Ureter (tissue), 1 donor: Measurements from ENCODE around the gene ARHGAP42. TPM values are rescaled to one million over a fixed set of nuclear protein-coding genes. Genes with fewer than 3 reads are reported as not detected.

Experiments used
- DNase-seq: peaks from one replicate; pipeline ENCODE4 v3.0.0-alpha.2; 2020; ENCODE audit warnings: low spot score
- total RNA-seq: library from RNA; stranded (reverse); gene quantifications from one replicate; pipeline ENCODE4 v1.2.4, GENCODE V29; 2023
- donor health status: DM: yes; HTN: yes; CAD: no.

ARHGAP42 gene
- total RNA-seq, 1 donor from 2014 or later, result 32.6 TPM

DNA sequence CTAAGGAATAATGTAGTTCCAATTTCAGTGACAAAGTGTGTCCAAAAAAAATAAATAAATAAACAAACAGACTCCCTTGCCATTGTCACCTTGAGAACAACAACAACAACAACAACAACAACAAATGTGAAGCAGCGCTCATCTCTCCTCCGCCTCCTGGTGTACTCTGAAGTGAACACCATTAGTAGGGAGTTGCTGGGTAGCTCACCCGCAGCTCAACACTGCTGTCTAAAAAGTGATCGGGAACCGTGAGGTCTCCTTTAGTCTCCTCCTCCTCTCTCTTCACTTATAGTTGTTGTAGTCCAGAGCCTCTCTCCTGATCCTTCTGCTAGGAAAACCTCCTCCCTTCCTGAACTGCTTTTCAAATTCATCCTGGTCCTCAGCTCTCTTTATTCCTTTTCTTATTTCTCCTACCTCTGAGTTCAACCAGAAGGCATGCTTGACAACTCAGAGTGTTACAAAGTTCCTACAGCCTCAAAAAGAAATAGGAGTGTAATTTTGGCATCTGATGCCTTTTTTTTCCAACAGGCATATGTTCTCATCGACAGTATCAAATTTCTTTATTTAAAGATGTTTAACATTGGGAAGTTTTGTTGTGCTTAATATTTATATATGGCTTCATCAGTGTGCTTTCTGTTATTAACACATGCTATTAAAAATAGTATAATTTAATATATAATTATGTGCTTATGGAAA lies 227.5 kb downstream of the ARHGAP42 start:
- DNase-seq, result no peak

DNA sequence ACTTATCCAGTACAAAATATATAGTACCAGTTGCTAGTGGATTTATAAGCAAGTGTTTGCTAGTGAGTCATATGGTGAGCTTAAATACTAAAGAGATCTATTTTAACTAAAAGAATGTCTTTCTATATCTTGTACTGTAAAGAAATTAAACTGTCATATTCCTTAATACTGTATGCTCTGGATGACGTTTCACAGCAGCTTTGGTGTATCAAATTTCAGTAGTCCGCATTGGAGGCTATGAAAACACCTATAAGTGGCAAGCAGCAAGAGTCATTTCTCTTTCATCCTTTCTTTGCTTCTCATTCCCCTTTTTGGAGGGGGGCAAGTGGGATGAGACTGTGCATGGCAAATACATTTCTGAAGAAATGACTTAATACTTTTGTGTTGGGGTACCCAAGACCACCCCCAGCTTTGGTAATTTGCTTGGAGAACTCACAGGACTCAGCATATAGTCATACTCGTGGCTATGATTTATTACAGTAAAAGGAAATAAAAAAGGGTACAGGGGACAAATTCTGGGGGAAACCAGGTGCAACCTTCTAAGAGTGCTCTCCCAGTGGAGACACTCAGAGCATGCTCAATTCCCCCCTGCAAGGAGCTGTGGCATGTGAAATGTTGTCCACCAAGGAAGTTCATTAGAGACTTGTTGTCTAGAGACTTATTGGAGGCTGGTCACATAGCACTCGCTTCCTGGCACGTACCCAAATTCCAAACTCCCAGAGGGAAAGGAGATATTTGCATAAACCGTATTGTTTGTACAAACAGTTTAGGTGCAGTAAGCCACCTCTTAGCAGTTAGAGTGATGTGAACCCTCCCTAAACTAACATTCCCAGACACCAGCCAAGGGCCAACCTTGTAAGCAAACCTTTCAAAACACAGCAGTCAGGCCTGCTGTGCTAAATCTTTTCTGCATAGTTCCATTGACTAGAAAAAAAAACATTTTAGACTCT lies 231.7 kb downstream of the ARHGAP42 start:
- no peak for DNase-seq

DNA sequence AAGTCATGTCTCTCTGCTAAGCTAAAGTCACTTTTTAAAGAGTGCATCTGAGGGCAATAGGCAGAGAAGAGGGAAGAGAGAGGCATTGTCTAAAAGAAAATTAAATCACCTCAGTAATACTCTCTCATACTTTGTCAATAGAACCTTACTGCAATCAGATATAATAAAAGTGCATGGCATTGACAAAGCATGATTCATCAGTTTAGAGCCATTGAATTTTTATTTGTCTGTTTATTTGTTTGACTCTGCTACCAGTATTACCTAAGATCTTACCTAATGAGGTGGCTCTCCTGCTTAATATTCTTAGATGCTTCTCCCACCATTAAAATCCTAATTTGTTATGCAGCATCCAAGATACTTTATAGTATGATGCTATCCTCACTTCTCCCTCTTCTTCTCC lies 233.5 kb downstream of the ARHGAP42 start:
- no peak for DNase-seq

DNA sequence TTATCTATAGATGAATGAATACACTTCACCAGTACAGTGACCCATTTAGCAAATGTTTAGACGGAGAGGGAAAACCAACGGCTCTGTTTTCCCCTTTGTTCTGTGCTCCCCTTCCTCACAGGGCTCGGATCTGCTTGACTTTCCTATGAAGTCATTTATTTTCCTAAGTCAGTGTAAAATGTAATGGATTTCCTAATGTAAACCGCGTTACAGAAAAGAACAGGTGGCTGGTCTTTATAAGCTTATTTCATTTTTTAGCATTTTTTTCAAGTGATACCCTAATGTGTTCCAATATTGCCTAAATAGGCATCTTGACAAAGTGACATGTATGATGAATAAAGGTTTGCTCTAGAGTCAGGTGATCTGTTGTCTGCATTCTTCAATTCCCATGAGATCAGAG lies 235.0 kb downstream of the ARHGAP42 start:
- DNase-seq, result no peak

- DNase-seq, result no peak
These were observed 236.5 kb downstream of the ARHGAP42 start for GRCh38 chr11:100923555-100923954.

DNA sequence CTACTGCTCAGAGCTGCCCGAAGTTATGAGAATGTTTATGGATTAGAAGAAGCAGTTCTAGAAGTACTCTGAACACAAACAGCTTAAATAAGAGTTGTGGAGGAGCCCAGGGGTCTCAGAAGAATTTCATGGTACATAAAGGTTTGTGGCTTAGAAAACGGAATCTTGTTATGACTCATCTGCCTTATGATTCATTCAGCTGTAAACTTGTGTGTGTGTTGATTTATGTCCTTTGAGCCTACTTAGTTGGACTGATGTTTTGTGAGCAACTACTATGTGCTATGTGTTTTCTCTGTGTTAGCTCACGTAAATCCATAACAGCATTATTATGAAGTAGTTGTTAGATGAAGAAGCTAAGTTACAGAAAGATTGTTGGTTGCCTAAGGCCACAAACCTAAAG lies 238.8 kb downstream of the ARHGAP42 start:
- no peak for DNase-seq

DNA sequence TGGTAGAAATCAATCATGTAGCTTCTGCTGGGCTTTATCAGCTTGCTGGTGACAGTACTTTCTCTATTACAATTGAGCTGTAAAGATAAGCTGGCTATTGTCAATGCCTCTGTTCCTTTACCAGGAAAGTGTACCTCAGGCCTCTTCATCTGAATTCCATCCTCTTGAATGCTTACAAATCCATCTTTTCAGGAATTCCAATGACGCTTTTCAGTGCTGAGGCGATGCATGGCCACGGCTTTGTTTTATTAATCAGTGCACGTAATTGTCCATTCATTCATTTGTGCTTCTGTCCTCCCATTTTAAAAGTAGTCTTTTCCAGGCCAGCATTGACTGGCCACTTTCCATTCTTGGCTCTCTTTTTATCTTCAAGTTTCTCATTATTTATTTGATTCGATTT lies 240.5 kb downstream of the ARHGAP42 start:
- DNase-seq, result no peak

GRCh38 chr11:100928426-100928825 lies 241.3 kb downstream of the ARHGAP42 start:
- no peak for DNase-seq

- no peak for DNase-seq
These were observed 242.3 kb downstream of the ARHGAP42 start for GRCh38 chr11:100929377-100929776.

DNA sequence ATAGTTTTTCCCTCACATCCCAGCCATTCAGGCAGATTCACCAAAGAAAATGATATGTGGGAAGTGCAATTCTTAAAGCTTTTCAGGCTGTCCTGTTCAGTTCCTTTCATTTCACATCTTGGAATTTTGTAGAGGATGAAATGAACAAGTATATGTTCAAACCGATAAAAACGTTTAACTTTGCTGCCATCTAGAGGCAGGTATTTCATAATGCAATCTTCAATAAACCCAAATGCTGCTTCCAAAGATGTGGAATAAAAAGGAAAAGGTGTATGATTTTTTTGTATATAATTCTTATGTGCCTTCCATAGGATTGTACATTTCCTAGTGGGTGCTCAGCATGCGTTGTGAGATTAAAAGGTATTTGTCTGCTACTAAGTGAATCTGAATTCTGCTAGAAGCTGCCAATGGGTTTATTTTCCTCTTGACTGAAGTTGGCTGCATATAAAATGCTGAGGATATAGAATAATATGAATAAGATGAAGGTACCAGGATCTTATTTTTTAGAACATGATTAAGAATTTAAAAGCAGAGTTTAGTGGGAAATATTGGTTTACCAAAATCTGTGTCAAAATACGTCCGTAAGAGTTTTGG lies 243.2 kb downstream of the ARHGAP42 start:
- no peak for DNase-seq

DNA sequence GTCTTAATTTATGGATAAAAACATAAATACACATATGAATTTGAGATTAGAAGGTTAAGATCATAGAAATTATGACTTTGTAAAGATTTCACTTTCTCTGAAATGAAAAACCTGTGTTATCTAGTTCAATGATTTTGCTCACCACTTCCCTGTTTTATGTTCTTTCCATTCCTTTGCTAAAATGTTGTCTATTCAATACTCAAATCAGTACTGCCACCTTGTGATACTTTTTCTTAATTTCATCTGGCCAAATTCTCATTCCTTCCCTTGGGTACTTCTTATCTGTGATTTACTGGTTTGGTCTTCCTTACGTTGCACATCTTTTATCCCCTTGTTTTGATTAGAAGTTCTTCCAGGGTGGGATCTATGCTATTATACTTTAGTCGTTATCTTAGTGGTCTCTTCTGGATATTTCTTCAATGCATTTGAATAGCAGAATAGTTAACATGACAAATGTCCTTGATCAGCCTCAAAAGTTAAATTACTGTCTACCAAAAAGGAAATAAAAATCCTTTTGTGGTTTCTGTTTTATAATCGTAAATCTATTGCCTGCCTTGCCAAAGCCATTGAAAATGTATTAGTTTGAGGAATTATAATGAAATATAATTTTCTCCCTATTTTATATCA lies 245.5 kb downstream of the ARHGAP42 start:
- no peak for DNase-seq

- no peak for DNase-seq
These were observed 249.7 kb downstream of the ARHGAP42 start for GRCh38 chr11:100936781-100937180.

GRCh38 chr11:100939571-100939970 lies 252.5 kb downstream of the ARHGAP42 start:
- DNase-seq, result no peak

DNA sequence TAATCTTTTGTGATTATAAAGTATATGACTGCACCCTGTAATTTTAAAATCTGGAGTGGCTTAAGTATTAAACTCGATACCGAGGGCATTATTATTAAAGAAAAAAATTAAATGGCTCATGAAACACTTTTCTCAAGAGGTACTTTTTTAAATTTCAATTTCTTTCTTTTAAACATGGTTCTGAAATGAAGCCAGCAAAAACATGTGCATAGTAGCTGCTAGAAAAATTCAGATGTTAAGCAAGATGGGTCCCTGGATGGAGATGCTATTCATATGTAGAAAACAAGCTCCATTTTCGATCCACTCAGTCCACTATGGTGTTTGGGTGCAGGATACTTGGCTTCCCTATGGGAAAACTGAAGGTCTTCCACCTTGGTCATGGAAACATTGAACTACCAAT lies 253.0 kb downstream of the ARHGAP42 start:
- no peak for DNase-seq

GRCh38 chr11:100941033-100941432 lies 253.9 kb downstream of the ARHGAP42 start:
- DNase-seq, result no peak

DNA sequence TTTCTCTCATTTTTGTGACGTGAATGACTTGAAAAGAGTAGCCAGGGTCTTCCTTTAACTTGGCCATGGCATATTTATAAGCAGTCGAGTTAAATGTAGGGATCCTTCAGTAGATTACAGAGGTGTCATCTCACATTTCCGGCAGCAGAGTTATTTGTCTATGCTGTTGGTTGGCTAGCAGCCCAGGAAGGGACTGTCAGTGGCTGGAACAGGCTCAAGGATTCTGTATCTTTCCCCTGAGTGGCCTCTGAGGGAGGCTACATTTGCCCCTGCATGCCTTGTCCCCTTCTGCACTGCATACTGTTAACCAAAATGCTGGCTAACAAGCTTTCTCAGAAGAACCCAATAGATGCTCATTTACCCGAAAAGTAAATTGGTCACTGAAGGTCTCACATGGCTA lies 254.9 kb downstream of the ARHGAP42 start:
- no peak for DNase-seq

GRCh38 chr11:100948936-100949335 lies 261.8 kb downstream of the ARHGAP42 start:
- DNase-seq, result no peak

- no peak for DNase-seq
These were observed 262.4 kb downstream of the ARHGAP42 start for GRCh38 chr11:100949443-100949842.

- DNase-seq, result no peak
These were observed 268.2 kb downstream of the ARHGAP42 start for GRCh38 chr11:100955318-100955717.

DNA sequence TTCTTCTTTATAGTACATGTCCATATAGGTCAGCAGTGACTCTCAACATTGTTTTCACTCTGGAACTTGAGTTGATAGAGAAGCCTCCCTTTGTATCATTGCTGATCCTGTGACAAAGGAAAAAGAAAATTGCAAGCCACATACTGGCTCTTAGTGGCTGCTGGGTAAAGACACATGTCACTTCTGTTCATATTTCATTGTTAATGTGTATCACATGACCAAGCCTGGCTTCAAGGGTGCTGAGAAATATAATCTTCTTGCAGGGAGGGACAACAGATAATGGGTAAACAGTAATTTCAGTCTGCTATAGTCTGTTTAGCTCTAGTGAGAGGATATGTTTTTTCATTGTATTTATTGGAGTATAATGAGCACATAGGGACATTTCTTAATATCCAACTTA lies 269.3 kb downstream of the ARHGAP42 start:
- no peak for DNase-seq

DNA sequence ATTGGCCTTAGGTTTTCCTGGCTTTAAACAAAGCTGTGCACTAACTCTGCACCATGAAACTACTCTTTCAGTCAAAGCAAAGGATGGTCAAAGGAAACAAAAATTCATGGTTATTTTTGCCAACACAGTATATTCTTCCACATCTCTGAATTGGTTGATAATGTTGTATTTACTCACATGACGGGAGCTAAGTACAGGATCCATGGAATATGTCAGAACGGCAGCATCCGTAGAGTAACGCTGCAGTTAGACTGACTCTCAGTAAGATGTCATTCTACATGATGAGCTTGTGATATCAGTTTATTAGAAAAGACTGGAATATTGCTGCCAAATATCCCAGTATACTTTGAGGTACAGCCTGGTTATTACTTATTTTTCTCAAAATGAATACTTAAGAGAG lies 270.4 kb downstream of the ARHGAP42 start:
- no peak for DNase-seq

- no peak for DNase-seq
These were observed 274.5 kb downstream of the ARHGAP42 start for GRCh38 chr11:100961633-100962032.
